ENCODE measurements around the gene PTMA. TPM values are rescaled to one million over a fixed set of nuclear protein-coding genes. Genes with fewer than 3 reads are reported as not detected.
"Not testable (repeated sequence)": the region's sequence is repeated elsewhere in the genome, so short reads cannot be mapped to it uniquely, and the experiment has no call there.

The PTMA gene
- total RNA-seq, 1 experiment from 2014 or later: 2,130 TPM

DNA sequence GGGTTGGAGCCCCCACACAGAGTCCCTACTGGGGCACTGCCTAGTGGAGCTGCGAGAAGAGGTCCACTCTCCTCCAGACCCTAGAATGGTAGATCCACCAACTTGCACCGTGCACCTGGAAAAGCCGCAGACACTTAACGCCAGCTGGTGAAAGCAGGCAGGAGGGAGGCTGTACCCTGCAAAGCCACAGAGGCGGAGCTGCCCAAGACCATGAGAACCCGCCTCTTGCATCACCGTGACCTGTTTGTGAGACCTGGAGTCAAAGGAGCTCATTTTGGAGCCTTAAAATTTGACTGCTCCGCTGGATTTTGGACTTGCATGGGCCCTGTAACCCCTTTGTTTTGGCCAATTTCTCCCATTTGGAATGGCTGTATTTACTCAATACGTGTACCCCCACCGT, 40.7 kb downstream of the PTMA start:
- DNase-seq (ENCODE audit: low read depth): not testable (repeated sequence)

DNA sequence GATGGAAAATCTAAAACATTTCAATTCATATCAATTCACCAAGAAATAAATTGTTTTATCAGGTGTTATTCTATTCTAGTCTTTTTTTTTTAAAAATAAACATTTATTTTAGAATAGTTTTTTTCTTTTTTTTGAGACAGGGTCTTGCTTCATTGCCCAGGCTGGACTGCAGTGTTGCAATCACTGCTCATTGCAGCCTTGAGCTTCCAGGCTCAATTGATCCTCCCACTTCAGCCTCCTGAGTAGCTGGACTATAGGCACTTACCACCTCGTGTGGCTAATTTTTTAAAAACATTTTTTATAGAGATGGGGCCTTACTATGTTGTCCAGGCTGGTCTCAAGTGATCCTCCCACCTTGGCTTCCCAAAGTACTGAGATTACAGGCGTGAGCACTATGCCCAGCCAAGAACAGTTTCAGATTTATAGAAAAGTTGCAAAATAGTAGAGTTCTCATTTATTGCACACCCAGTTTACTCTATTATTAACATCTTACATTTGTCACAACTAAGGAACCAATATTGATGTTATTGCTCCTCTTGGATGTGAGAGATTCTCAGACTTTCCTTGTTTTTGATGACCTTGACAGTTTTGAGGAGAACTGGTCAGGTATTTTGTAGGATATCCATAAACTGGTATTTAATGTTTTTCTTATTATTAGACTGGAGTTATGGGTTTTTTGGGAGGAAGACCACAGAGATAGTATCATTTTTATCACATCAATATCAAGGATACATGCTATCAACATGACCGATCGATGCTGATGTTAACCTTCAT, 42.9 kb downstream of the PTMA start:
- DNase-seq (ENCODE audit: low read depth): no peak

DNA sequence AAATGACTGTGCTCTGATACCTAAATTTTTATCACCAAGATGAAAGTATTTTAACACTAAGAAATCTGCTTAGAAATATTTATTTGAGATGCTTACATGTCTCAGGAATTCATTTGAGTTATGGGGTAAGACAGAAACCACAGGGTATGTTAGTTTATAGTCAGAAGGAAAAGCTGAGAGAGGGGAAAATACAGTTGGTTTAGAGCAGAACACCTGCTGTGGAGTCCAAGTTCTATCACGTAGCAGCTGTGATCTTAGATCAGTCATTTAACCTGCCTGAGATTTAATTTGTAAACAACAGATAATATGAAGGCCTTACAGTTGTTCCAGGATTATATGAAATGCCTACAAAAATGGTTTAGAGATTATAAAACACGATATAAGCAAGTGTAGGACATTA, 43.7 kb downstream of the PTMA start:
- no peak for DNase-seq (ENCODE audit: low read depth)

DNA sequence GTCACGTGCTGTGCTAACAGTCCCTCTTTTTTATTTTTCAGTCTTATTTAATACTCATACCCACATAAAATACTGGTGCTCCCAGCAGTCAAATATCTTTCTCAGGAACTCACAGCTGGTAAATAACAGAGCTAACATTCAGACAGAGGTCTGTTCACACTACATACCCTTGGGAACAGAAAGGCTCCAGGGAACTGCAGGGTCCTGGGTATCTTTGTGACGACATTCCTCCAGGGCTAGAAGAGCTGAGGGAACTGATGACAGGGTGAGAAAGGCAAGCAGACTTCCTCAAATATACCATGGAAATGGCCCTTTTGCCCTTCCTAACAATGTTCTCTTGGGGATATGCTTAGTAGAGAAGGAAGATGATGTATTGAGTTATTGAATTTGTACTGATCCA, 53.4 kb downstream of the PTMA start:
- no peak for DNase-seq (ENCODE audit: low read depth)

Small RNA genes lying within 50 kb of the gene (small RNA-seq; reads per million reads assigned to genes)
- not detected for gene RF00015

Other genes starting within 250 kb of the PTMA start
- 278 and 358 TPM in 2 replicates for gene NCL, start 244.0 kb upstream of the PTMA start, total RNA-seq (2014; rRNA removed; shearing (Covaris generic))
- not detected in 2 replicates for gene NMUR1, start 178.1 kb upstream of the PTMA start, total RNA-seq (2014; rRNA removed; shearing (Covaris generic))
- not detected in 2 replicates for gene TEX44, start 115.7 kb upstream of the PTMA start, total RNA-seq (2014; rRNA removed; shearing (Covaris generic))
- 14.3 and 20.5 TPM in 2 replicates for gene PDE6D, start 72.8 kb downstream of the PTMA start, total RNA-seq (2014; rRNA removed; shearing (Covaris generic))
- 36.6 and 45.7 TPM in 2 replicates for gene COPS7B, start 77.9 kb downstream of the PTMA start, total RNA-seq (2014; rRNA removed; shearing (Covaris generic))
- gene NPPC, start 217.9 kb downstream of the PTMA start, total RNA-seq (2014; rRNA removed; shearing (Covaris generic)): not detected in 2 replicates

Data from HT1080 (cell line).